DMS114 treated with DMSO at 0.1 percent for 48 hours (cell line): Measurements from ENCODE around the gene KCTD7.
"Not testable (repeated sequence)": the region's sequence is repeated elsewhere in the genome, so short reads cannot be mapped to it uniquely, and the experiment has no call there.

ENCODE experiments used
- DNase-seq: peaks from one replicate; lab custom pipeline; 2025; ENCODE audit not compliant: unreplicated experiment; lab: John Stamatoyannopoulos, UW

Gene KCTD7

DNA sequence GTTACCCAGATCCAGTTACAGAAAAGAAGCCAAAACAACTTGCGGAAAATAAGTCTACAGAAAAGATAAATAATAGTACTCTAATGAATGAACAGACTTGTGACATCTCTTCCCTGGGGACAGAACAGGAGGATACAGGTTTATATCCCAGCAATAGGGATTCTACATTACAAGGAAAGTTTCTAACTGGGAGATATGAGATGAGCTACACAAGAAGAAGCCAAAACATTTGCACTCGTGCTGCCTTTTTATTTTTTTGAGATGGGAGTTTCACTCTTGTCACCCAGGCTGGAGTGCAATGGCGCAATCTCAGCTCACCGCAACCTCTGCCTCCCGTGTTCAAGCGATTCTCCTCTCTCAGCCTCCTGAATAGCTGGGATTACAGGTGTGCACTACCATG, 22.3 kb downstream of the KCTD7 start:
- DNase-seq, result not testable (repeated sequence)

DNA sequence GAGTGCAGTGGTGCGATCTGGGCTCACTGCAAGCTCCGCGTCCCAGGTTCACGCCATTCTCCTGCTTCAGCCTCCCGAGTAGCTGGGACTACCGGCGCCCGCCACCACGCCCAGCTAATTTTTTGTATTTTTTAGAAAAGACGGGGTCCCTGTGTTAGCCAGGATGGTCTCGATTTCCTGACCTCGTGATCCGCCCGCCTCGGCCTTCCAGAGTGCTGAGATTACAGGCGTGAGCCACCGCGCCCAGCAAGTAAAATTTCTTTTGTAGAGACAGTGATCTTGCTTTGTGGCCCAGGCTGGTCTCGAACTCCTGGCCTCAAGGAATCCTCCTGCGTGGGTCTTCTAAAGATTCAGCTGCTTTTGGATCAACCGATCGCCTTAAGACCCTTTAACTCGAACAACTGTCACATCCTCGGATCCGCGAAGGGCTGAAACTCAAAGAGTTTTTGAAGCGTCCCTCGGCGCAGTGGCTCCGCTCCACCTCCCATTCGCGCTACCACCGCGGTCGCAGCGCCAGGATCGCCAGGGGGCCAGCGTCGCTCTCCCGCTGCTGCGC, 25.1 kb downstream of the KCTD7 start:
- DNase-seq, result not testable (repeated sequence)

DNA sequence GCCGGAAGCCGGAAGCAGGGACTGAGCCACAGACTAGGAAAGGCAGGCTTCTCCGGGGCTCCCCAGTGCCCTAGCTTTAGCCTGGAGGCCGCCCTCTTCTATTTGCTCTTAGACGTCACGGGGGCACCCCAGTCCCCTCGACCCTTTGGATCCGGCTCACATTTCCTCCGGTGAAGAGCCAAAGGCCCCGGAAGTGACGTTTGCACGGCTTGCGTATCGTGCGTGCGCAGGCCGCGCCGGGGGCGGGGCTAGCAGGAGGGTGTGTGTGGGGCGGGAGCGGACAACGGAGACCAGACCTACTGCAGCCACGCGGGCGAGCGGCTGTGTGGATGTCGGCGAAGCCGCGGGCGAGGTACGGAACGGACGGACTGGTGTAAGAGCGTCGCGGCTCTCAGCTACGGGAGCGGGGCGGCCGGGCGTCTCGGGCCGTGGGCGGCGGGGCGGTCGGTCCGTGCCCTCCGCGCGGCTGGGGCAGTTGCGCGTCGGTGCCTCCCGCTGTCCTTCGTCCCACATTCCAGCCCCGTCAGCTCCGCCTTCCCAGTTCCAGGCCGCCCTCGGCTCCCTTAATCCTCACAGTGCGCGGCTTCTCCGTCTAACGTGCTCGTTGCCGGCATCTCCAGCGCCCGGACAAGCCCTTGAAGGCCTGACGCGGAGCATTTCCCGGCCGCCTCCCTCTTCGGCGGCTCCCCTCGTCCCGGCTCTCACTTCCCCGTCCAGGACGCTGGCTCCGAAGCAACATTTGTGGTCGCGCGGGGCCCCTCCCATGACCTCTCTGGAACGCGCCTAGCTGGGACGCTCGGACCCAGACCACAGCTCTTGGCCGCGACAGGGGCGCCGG, 25.8 kb downstream of the KCTD7 start:
- peak; percentile 91 for DNase-seq

- not testable (repeated sequence) for DNase-seq
These were observed 26.6 kb downstream of the KCTD7 start for GRCh38 chr7:66655113-66655806.

DNA sequence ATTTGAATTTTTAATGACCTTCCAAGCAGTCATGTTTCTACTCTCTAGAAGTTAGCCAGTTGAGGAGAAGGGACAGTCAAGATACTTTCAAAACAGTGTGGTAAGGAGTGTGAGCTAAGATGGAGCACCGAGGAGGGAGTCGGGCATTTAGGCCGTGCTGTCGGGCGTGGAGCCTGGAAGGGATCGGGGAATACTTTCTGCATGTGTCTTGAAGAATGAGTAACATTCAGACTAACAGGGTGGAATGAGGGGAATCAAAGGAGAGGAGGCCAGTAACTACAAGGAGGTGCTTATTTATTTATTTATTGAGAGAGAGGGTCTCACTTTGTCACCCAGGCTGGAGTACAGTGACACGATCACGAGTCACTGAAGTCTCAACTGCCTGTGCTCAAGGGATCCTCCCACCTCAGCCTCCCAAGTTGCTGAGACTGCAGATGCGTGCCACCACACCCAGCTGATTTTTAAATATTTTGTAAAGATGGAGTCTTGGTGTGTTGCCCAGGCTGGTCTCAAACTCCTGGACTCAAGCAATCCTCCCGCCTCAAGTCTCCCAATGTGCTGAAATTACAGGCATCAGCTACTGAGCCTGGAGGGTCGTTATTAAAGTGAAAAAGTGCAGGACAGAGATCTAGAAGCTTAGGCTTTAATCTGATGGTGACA, 27.3 kb downstream of the KCTD7 start:
- not testable (repeated sequence) for DNase-seq

DNA sequence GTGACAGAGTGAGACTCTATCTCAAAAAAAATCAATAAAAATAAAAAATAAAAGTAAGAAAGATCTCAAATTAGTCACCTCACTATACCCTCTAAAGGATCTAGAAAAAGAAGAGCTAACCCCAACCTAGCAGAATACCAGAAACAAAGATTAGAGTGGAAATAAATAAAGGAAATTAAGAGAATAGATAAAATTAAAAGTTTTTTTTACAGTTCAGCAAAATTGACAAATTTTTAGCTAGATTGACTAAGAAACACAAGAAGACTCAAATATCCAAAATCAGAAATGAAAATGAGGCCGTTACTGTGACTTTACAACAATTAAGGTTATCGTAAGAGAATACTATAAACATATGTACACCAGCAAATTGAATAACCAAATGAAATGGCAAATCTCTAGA, 29.1 kb downstream of the KCTD7 start:
- no peak for DNase-seq

GRCh38 chr7:66662646-66663264, 34.1 kb downstream of the KCTD7 start:
- no peak for DNase-seq

GRCh38 chr7:66664590-66665293, 36.1 kb downstream of the KCTD7 start:
- DNase-seq, result no peak

DNA sequence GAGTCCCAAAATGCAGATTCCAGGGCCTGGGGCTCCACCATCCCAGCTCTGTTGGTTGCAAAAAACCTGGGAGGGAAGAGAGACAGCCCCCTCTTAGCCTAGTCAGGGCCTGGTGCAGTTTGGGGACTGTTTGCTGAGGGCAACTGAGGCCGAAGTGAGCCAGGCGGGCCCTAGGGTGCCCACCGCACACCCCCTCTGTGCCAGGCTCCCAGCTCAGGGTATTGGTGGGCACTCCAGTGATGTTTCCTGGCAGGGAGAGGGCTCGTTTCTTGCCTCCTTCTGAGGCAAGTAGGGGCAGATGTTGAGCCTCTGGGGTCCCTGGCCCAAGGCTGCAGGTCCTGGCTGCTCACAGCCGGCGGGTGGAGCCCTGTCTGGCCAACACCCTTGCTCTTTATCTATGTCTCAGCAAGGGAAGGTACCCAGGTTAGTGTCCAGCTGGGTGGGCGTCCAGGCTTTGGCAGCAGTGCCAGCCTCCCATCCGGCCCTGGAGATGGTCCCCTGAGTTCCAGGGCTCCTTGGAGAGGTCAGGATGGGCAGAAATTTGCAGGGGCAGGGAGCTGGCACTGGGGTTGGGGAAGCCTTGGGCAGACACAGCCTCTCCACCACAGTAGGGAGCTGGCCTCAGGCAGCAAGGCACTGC, 37.8 kb downstream of the KCTD7 start:
- no peak for DNase-seq

- DNase-seq, result no peak
These were observed 38.5 kb downstream of the KCTD7 start for GRCh38 chr7:66667023-66667728.

- no peak for DNase-seq
These were observed 39.4 kb downstream of the KCTD7 start for GRCh38 chr7:66668112-66668511.

GRCh38 chr7:66668677-66669076, 40.0 kb downstream of the KCTD7 start:
- DNase-seq, result no peak

GRCh38 chr7:66669088-66669487, 40.4 kb downstream of the KCTD7 start:
- DNase-seq, result no peak

DNA sequence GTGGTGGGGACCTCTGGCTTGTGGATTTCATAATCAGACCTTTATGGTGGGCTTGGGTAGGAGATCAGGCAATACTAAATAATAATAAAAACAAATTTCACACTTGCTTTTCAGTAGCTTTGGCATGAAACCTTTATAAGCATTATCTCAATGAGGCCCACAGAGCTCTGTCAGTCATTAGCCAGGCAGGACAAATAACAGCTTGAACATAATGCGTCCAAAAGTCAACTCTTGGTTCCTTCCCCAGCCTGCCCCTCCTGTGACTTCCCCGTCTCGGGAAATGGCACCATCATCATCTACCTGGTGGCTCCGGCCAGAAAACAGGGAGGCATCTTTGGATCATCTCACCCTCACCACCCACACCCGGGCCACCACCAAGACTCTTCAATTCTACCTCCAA, 40.8 kb downstream of the KCTD7 start:
- DNase-seq, result no peak

DNA sequence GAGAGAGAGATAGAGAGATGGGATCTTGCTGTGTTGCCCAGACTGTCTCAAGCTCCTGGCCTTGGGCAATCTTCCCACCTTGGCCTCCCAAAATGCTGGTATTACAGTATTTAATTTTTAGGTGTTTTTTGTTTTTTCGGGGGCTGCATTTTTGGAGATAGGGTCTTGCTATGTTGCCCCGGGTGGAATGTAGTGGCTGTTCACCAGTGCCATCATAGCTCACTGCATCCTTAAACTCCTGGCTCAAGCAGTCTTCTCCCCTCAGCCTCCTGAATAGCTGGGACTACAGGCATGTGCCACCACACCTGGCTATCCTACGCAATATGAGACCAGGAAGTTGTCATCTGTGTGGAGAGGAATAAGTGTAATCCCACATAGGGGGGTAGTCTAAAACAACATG, 42.4 kb downstream of the KCTD7 start:
- DNase-seq, result no peak

- not testable (repeated sequence) for DNase-seq
These were observed 42.8 kb downstream of the KCTD7 start for GRCh38 chr7:66671486-66671885.

GRCh38 chr7:66672432-66673123, 43.9 kb downstream of the KCTD7 start:
- not testable (repeated sequence) for DNase-seq

GRCh38 chr7:66673124-66673640, 44.5 kb downstream of the KCTD7 start:
- not testable (repeated sequence) for DNase-seq
